ENCODE results near the gene TLN1. TPM values are rescaled to one million over a fixed set of nuclear protein-coding genes. Genes with fewer than 3 reads are reported as not detected.

TLN1 gene
- total RNA-seq, 2 experiments from 2014 or later, result 149 to 151 TPM

GRCh38 chr9:35758475-35759050, 26.6 kb upstream of the TLN1 start:
- ChIA-PET POLR2A (interaction anchor here (0.8 to 2.6 kb wide), 2 partner anchors 10 to 11 kb away, joined by 5 to 19 read pairs; partner anchors contain the start of genes GBA2 and RGP1), CTCF (interaction anchor here (1.0 to 1.5 kb wide), 3 partner anchors 22 to 155 kb away, joined by 3 to 4 read pairs (median 3); no protein-coding TSS in a partner anchor)
- no peaks in the 10 kb centered on the region for H3K9me3 ChIP-seq (ENCODE audit: control insufficient read depth in 1 of 2, insufficient read depth in 1 of 2, low read length in 2 of 2)
- no peak for DNase-seq
- Mint-ChIP-seq H3K9me3 (no peaks in the 10 kb centered on the region), H3K27ac (peak overlapping the region; percentile 72), H3K27me3 (no peaks in the 10 kb centered on the region), H3K4me3 (peak overlapping the region; percentile 95), H3K4me1 (ENCODE audit: low read depth) (peaks cover 61% of the 10 kb centered on the region), H3K36me3 (ENCODE audit: low read depth) (peaks cover 15% of the 10 kb centered on the region)
- peak overlapping the region in 1 of 2 donors; percentile 3 for H3K27ac ChIP-seq (ENCODE audit: low read depth in 1 of 2, low read length in 2 of 2)
- no peak for ATAC-seq (ENCODE audit: poor library complexity)
- peaks cover 20% of the 10 kb centered on the region for H3K4me1 ChIP-seq (ENCODE audit: insufficient read depth, low read length)
- no peak for TF ChIP-seq CTCF (IDR thresholded peaks at IDR 0.05)
- peaks cover 11% of the 10 kb centered on the region for H3K36me3 ChIP-seq (ENCODE audit: insufficient read depth, low read length)
- no peak overlapping the region for H3K4me3 ChIP-seq (ENCODE audit: low read length)
- no peaks in the 10 kb centered on the region for H3K27me3 ChIP-seq (ENCODE audit: control insufficient read depth in 1 of 2, insufficient read depth in 2 of 2, low read length in 2 of 2)
- intact Hi-C loops (cut with DNase I, micrococcal nuclease), result no loop called here

- POLR2A ChIA-PET, result interaction anchor here (2.6 kb wide), 1 partner anchor 10 kb away, joined by 19 read pairs; no protein-coding TSS in a partner anchor
- H3K36me3 Mint-ChIP-seq (ENCODE audit: low read depth), result peaks cover 22% of the 10 kb centered on the region
- DNase-seq, result no peak
- intact Hi-C loops (cut with DNase I, micrococcal nuclease), result loop anchor here in 1 of 2 experiments (2.0 kb wide), 1 partner anchor 25 kb away; the partner anchor contains the start of genes CREB3 and TLN1
- Histone ChIP-seq H3K9me3 (ENCODE audit: control insufficient read depth in 1 of 2, insufficient read depth in 1 of 2, low read length in 2 of 2) (no peaks in the 10 kb centered on the region), H3K36me3 (ENCODE audit: insufficient read depth, low read length) (peaks cover 18% of the 10 kb centered on the region), H3K4me1 (ENCODE audit: insufficient read depth, low read length) (peaks cover 20% of the 10 kb centered on the region), H3K4me3 (ENCODE audit: low read length) (peak overlapping the region; percentile 91), H3K27me3 (ENCODE audit: control insufficient read depth in 1 of 2, insufficient read depth in 2 of 2, low read length in 2 of 2) (no peaks in the 10 kb centered on the region), H3K27ac (ENCODE audit: low read depth in 1 of 2, low read length in 2 of 2) (peak overlapping the region in 1 of 2 donors; percentile 3)
- no peaks in the 10 kb centered on the region for H3K9me3 Mint-ChIP-seq
- H3K4me3 Mint-ChIP-seq, result peak overlapping the region; percentile 95
- no peaks in the 10 kb centered on the region for H3K27me3 Mint-ChIP-seq
- H3K27ac Mint-ChIP-seq, result peak overlapping the region; percentile 72
- CTCF ChIA-PET, result interaction anchor here (1.0 to 1.8 kb wide), 3 partner anchors 10 to 154 kb away, joined by 3 to 10 read pairs (median 4); partner anchors contain the start of genes GBA2 and RGP1
- TF ChIP-seq CTCF (IDR thresholded peaks at IDR 0.05), result no peak
- H3K4me1 Mint-ChIP-seq (ENCODE audit: low read depth), result peaks cover 57% of the 10 kb centered on the region
- no peak for ATAC-seq (ENCODE audit: poor library complexity)
Measured at GRCh38 chr9:35757892-35758275, 25.9 kb upstream of the TLN1 start.

GRCh38 chr9:35757226-35757891, 25.4 kb upstream of the TLN1 start:
- Mint-ChIP-seq H3K36me3 (ENCODE audit: low read depth) (peaks cover 27% of the 10 kb centered on the region), H3K27me3 (no peaks in the 10 kb centered on the region), H3K4me1 (ENCODE audit: low read depth) (peaks cover 58% of the 10 kb centered on the region), H3K4me3 (peak overlapping the region; percentile 95), H3K9me3 (no peaks in the 10 kb centered on the region), H3K27ac (peak overlapping the region; percentile 72)
- ChIA-PET CTCF (interaction anchor here (0.7 to 1.9 kb wide), 13 partner anchors 8 to 154 kb away, joined by 3 to 16 read pairs (median 5); partner anchors contain the start of genes CCDC107, GBA2, RGP1 and RMRP), POLR2A (interaction anchor here (1.0 to 2.6 kb wide), 10 partner anchors 10 to 138 kb away, joined by 3 to 19 read pairs (median 6); partner anchors contain the start of genes CCDC107, CREB3, HINT2 and RMRP)
- no peak for TF ChIP-seq CTCF (IDR thresholded peaks at IDR 0.05)
- peak overlapping the region; percentile 72 to 80 for H3K27ac ChIP-seq (ENCODE audit: low read depth in 1 of 2, low read length in 2 of 2)
- ATAC-seq (ENCODE audit: poor library complexity) (no peak), DNase-seq (peak in 4 of 14 experiments; percentile 21 to 46 (median 44))
- H3K4me3 ChIP-seq (ENCODE audit: low read length), result peak overlapping the region; percentile 91
- peaks cover 23% of the 10 kb centered on the region for H3K36me3 ChIP-seq (ENCODE audit: insufficient read depth, low read length)
- H3K27me3 ChIP-seq (ENCODE audit: control insufficient read depth in 1 of 2, insufficient read depth in 2 of 2, low read length in 2 of 2), result no peaks in the 10 kb centered on the region
- H3K9me3 ChIP-seq (ENCODE audit: control insufficient read depth in 1 of 2, insufficient read depth in 1 of 2, low read length in 2 of 2), result no peaks in the 10 kb centered on the region
- intact Hi-C loops (cut with DNase I, micrococcal nuclease), result loop anchor here in 1 of 2 experiments (2.0 kb wide), 1 partner anchor 25 kb away; the partner anchor contains the start of genes CREB3 and TLN1
- H3K4me1 ChIP-seq (ENCODE audit: insufficient read depth, low read length), result peaks cover 20% of the 10 kb centered on the region
